ENCODE data around the gene KCNQ1.

DNA sequence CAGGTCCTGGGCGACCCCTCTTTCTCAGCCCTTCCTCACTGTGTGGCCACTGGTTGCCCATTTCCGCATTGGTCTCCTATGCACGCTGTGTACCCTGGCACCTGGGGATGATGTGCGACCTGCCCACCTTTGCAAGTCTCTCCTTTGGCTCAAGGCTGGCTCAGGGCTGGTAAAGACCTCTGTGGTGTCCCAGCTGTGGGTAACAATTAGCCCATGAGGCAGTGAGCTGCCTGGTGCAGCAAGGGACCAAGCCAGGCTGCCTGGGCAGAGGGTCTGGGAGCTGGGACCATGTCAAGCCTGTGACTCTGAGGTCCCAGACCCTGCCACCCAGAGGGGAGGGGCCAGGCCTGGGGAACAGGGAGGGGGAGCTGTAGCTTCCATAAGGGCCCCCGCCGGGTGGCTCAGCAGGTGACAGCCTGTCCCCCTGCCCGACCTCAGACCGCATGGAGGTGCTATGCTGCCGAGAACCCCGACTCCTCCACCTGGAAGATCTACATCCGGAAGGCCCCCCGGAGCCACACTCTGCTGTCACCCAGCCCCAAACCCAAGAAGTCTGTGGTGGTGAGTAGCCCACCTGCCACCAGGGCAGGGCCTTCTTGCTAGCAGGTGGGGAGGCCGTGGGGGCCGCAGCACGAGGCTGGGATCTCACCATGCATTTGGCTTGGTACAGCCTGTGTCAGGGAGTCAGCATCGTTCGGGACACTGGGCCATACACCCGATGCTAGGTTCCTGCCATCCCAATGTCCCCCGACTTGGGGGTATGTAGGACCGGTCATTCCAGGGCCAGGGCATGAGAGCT is 142.5 kb downstream of the KCNQ1 start:
- TF ChIP-seq POLR2AphosphoS5 (IDR thresholded peaks at IDR 0.05) (no peak), POLR2A (IDR thresholded peaks at IDR 0.05) (no peak)
- TF ChIP-seq, protein P1, sequence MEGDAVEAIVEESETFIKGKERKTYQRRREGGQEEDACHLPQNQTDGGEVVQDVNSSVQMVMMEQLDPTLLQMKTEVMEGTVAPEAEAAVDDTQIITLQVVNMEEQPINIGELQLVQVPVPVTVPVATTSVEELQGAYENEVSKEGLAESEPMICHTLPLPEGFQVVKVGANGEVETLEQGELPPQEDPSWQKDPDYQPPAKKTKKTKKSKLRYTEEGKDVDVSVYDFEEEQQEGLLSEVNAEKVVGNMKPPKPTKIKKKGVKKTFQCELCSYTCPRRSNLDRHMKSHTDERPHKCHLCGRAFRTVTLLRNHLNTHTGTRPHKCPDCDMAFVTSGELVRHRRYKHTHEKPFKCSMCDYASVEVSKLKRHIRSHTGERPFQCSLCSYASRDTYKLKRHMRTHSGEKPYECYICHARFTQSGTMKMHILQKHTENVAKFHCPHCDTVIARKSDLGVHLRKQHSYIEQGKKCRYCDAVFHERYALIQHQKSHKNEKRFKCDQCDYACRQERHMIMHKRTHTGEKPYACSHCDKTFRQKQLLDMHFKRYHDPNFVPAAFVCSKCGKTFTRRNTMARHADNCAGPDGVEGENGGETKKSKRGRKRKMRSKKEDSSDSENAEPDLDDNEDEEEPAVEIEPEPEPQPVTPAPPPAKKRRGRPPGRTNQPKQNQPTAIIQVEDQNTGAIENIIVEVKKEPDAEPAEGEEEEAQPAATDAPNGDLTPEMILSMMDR (IDR thresholded peaks at IDR 0.05) = no peak
